GM19043 (cell line): Measurements from ENCODE around the gene BTNL8.
"Not testable (repeated sequence)": the region's sequence is repeated elsewhere in the genome, so short reads cannot be mapped to it uniquely, and the experiment has no call there.

ENCODE experiments used
- ATAC-seq: cut with Tn5 transposase; IDR thresholded peaks from one replicate; pipeline ENCODE4 v1.9.1; 2021; ENCODE audit warnings: low read depth; ENCODE audit not compliant: unreplicated experiment

The BTNL8 gene

GRCh38 chr5:180874804-180875582 is 24.0 kb upstream of the BTNL8 start:
- no peak for ATAC-seq

DNA sequence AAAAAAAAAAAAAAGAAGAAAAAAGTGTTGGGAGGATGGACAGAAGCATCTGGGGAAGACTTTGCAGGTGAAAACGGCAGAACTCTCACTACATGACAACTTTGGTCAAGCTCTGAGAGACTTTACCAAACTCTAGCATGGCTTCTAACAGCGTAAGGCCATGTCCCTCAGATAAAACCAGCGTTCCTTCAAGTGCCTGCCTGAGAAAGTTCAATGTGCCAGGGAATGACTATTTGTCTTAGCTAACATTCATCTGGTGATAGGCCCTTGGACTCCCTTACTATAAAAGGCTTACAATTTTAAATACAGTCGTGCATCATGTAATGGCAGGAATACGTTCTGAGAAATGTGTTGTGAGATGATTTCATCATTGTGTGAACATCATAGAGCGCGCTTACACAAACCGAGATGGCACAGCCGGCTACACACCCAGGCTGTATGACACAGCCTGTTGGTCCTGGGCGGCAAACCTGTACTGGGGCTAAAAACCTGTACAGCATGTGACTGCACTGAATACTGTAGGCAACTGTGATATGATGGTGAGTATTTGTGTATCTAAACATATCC is 23.0 kb upstream of the BTNL8 start:
- ATAC-seq, result no peak

DNA sequence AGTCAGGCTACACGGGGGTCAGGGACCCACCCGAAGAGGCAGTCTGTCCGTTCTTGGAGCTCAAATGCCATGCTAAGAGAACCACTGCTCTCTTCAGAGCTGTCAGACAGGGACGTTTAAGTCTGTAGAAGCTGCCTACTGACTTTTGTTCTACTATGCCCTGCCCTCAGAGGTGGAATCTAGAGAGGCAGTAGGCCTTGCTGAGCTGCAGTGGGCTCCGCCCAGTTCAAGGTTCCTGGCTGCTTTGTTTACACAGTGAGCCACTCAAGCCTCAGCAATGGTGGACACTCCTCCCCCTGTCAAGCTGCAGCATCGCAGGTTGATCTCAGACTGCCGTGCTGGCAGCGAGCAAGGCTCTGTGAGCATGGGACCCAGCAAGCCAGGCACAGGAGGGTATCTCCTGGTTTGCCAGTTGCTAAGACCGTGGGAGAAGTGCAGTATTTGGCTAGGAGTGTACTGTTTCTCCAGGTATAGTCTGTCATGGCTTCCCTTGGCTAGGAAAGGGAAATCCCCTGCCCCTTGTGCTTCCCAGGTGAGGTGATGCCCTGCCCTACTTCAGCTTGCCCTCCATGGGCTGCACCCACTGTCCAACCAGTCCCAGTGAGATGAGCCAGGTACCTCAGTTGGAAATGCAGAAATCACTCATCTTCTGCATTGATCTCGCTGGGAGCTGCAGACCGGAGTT is 13.0 kb upstream of the BTNL8 start:
- ATAC-seq, result not testable (repeated sequence)

DNA sequence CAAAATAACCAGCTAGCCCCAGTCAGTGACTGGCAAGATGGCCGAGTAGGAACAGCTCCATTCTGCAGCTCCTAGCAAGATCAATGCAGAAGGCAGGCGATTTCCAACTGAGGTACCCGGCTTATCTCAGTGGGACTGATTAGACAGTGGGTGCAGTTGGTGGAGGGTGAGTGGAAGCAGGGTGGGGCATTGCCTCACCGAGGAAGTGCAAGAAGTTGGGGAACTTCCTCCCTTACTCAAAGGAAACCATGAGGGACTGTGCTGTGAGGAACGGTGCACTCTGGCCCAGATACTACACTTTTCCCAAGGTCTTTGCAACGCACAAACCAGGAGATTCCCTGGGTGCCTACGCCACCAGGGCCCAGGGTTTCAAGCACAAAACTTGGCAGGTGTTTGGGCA is 9.6 kb upstream of the BTNL8 start:
- ATAC-seq, result no peak

DNA sequence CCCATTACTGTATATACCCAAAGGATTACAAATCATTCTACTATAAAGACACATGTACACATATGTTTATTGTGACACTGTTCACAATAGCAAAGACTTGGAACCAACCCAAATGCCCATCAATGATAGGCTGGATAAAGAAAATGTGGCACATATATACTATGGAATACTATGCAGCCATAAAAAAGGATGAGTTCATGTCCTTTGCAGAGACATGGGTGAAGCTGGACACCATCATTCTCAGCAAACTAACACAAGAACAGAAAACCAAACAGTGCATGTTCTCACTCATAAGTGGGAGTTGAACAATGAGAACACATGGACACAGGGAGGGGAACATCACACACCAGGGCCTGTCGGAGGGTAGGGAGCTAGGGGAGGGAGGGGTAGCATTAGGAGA is 3.6 kb upstream of the BTNL8 start:
- not testable (repeated sequence) for ATAC-seq

DNA sequence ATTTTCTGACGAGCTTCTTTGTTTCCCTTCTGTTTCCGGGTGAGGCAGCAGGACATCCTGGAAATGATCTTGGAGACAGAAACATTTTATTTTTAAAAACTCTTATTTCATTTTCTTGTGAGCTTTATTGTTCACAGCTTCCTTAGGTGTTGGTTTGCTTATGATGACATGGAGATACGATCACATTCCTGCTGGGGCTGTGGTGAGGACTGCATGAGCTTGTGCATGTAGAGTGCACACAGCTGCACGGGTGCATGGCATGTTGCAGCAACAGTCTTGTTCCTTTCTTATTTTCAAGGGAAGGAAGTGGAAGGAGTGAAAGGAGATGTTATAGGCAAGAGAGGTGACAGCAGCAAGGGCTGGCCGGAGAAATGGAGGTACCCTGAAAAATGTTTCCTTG is 1.2 kb downstream of the BTNL8 start:
- no peak for ATAC-seq

GRCh38 chr5:180901319-180902009 is 2.5 kb downstream of the BTNL8 start:
- no peak for ATAC-seq

DNA sequence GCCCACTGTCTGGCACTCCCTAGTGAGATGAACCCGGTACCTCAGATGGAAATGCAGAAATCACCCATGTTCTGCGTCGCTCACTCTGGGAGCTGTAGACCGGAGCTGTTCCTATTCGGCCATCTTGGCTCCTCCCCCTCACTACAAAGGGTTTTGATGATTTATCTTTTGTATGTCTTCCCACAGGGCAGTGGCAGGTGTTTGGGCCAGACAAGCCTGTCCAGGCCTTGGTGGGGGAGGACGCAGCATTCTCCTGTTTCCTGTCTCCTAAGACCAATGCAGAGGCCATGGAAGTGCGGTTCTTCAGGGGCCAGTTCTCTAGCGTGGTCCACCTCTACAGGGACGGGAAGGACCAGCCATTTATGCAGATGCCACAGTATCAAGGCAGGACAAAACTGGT is 9.4 kb downstream of the BTNL8 start:
- no peak for ATAC-seq

GRCh38 chr5:180908998-180909731 is 10.2 kb downstream of the BTNL8 start:
- no peak for ATAC-seq

DNA sequence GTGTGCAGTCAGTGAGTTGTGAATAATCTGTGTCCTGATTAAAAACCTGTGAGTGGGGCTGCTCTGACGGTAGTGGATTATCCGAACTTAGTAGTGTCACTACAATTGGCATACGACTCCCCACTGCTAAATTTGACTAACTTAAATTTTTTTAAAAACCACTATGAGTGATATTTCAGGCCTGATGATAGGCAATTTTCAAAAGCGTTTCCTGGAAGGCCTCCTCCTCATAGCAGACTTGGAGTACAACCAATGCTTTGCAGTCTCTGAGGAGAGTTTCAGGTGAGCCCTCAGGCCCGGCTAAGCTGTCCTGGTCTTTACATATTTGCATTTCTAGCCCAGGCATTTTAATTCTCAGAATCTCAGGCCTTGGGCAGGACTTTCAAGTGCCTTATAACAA is 10.8 kb downstream of the BTNL8 start:
- ATAC-seq, result no peak

- ATAC-seq, result no peak
Observed at GRCh38 chr5:180910182-180910581, 11.2 kb downstream of the BTNL8 start.

GRCh38 chr5:180910735-180911134 is 11.8 kb downstream of the BTNL8 start:
- ATAC-seq, result no peak

- ATAC-seq, result no peak
Observed at GRCh38 chr5:180914646-180915045, 15.7 kb downstream of the BTNL8 start.

GRCh38 chr5:180915924-180916323 is 17.0 kb downstream of the BTNL8 start:
- ATAC-seq, result no peak

DNA sequence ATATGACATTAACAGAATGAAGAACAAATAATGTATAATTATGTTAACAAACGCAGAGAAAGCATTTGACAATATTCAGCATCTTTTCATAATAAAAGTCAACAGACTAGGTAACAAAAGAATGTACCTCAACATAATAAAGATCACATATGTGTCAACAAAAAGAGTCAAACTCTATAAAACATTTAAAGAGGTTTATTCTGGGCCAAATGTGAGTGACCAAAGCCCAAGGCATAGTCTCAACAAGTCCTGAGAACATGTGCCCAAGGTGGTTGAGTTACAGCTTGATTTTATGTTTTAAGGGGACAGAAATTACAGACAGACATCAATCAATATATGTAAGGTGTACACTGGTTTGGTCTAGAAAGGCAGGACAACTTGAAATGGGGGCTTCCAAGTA is 19.4 kb downstream of the BTNL8 start:
- ATAC-seq, result no peak

- no peak for ATAC-seq
Observed at GRCh38 chr5:180920710-180921109, 21.8 kb downstream of the BTNL8 start.

- ATAC-seq, result no peak
Observed at GRCh38 chr5:180922932-180923331, 24.0 kb downstream of the BTNL8 start.

GRCh38 chr5:180932660-180933059 is 33.7 kb downstream of the BTNL8 start:
- ATAC-seq, result no peak

GRCh38 chr5:180935203-180935602 is 36.2 kb downstream of the BTNL8 start:
- no peak for ATAC-seq

GRCh38 chr5:180938294-180938693 is 39.3 kb downstream of the BTNL8 start:
- no peak for ATAC-seq
